Prostate gland (tissue), 2 donors: ENCODE results near the gene UNK.

ENCODE experiments used
- POLR2A ChIP-seq: fragments of 450-650 bp; IDR thresholded peaks from one replicate; pipeline ENCODE4 v1.6.1; 2016; ENCODE audit warnings: antibody characterized with exemption, mild to moderate bottlenecking
- TF ChIP-seq, protein P1 (sequence below), 4 experiments: fragments of 200-600 bp in 2 of 4; fragments of 450-650 bp in 2 of 4; sonication (generic) in 2 of 4; IDR thresholded peaks; 1 replicate in 3 of 4; 2 replicates in 1 of 4; pipeline ENCODE4 v1.5.1; 2016 to 2019; ENCODE audit warnings: antibody characterized with exemption in 4 of 4, mild to moderate bottlenecking in 2 of 4, moderate library complexity in 2 of 4

- no peak for TF ChIP-seq POLR2A
- TF ChIP-seq, protein P1, sequence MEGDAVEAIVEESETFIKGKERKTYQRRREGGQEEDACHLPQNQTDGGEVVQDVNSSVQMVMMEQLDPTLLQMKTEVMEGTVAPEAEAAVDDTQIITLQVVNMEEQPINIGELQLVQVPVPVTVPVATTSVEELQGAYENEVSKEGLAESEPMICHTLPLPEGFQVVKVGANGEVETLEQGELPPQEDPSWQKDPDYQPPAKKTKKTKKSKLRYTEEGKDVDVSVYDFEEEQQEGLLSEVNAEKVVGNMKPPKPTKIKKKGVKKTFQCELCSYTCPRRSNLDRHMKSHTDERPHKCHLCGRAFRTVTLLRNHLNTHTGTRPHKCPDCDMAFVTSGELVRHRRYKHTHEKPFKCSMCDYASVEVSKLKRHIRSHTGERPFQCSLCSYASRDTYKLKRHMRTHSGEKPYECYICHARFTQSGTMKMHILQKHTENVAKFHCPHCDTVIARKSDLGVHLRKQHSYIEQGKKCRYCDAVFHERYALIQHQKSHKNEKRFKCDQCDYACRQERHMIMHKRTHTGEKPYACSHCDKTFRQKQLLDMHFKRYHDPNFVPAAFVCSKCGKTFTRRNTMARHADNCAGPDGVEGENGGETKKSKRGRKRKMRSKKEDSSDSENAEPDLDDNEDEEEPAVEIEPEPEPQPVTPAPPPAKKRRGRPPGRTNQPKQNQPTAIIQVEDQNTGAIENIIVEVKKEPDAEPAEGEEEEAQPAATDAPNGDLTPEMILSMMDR (IDR thresholded peaks at IDR 0.05) = no peak
Observed at GRCh38 chr17:75808549-75808904, 23.9 kb downstream of the UNK start.
